WTC11 (cell line): ENCODE data around the gene SMYD5.

Experiments used
- ESRRA ChIP-seq: sonication (generic); formaldehyde crosslinking; IDR thresholded peaks from 2 replicates; pipeline ENCODE4 v1.8.1; 2022; ENCODE audit warnings: mild to moderate bottlenecking, missing genetic modification reagents, borderline replicate concordance
- FOXJ3 ChIP-seq: sonication (generic); formaldehyde crosslinking; IDR thresholded peaks from 2 replicates; pipeline ENCODE4 v1.9.0; 2021; ENCODE audit warnings: missing genetic modification reagents, mild to moderate bottlenecking, borderline replicate concordance
- FOXK1 ChIP-seq: sonication (generic); formaldehyde crosslinking; IDR thresholded peaks from 2 replicates; pipeline ENCODE4 v1.8.0; 2022; ENCODE audit warnings: mild to moderate bottlenecking, moderate library complexity, missing genetic modification reagents
- JUN ChIP-seq: sonication (generic); formaldehyde crosslinking; IDR thresholded peaks from 2 replicates; pipeline ENCODE4 v1.8.0; 2023; ENCODE audit warnings: mild to moderate bottlenecking, missing genetic modification reagents
- RELA ChIP-seq: sonication (generic); formaldehyde crosslinking; IDR thresholded peaks from 2 replicates; pipeline ENCODE4 v1.8.1; 2022; ENCODE audit warnings: missing genetic modification reagents, mild to moderate bottlenecking, borderline replicate concordance
- TP53 ChIP-seq: sonication (generic); formaldehyde crosslinking; IDR thresholded peaks from 2 replicates; pipeline ENCODE4 v1.8.1; 2023; ENCODE audit warnings: mild to moderate bottlenecking, missing genetic modification reagents
- USF1 ChIP-seq: sonication (generic); formaldehyde crosslinking; IDR thresholded peaks from 2 replicates; pipeline ENCODE4 v1.8.0; 2022; ENCODE audit warnings: mild to moderate bottlenecking, missing genetic modification reagents
- TF ChIP-seq, protein P1 (sequence below): sonication (generic); formaldehyde crosslinking; conservative IDR thresholded peaks from 2 replicates; pipeline ENCODE4 v1.8.1; 2023; ENCODE audit warnings: mild to moderate bottlenecking, low read depth, missing genetic modification reagents, moderate library complexity
- TF ChIP-seq, protein P2 (sequence below): sonication (generic); formaldehyde crosslinking; IDR thresholded peaks from 2 replicates; pipeline ENCODE4 v1.8.1; 2023; ENCODE audit warnings: mild to moderate bottlenecking, missing genetic modification reagents
- TF ChIP-seq, protein P3 (sequence below): sonication (generic); formaldehyde crosslinking; IDR thresholded peaks from 2 replicates; pipeline ENCODE4 v1.8.0; 2022; ENCODE audit warnings: mild to moderate bottlenecking, missing genetic modification reagents
- TF ChIP-seq, protein P4 (sequence below): fragments of 200-600 bp; IDR thresholded peaks from 2 replicates; pipeline ENCODE4 v1.8.0; 2022; ENCODE audit warnings: antibody characterized with exemption
- TF ChIP-seq, protein P5 (sequence below): sonication (generic); formaldehyde crosslinking; IDR thresholded peaks from 2 replicates; pipeline ENCODE4 v1.8.1; 2022; ENCODE audit warnings: missing genetic modification reagents, borderline replicate concordance

DNA sequence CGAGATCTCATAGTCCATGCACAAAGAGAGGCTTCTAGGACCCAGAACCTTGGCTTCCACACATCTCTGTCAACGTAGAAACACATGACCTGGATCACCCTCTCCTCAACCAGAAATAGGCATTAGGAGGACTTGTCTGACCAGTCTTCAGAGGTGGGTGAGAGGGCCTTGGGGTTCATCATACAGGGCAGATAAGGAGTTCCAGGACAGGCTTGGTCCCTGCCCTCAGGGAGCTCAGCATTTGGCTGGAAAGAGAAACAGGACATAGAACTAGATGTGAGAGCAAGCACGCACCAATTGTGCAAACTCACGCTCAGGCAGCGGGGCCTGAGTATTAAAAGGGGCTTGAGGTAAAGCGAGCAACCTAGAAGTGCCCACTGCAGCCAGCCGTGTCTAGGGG, 40.3 kb upstream of the SMYD5 start:
- TF ChIP-seq, protein P1, sequence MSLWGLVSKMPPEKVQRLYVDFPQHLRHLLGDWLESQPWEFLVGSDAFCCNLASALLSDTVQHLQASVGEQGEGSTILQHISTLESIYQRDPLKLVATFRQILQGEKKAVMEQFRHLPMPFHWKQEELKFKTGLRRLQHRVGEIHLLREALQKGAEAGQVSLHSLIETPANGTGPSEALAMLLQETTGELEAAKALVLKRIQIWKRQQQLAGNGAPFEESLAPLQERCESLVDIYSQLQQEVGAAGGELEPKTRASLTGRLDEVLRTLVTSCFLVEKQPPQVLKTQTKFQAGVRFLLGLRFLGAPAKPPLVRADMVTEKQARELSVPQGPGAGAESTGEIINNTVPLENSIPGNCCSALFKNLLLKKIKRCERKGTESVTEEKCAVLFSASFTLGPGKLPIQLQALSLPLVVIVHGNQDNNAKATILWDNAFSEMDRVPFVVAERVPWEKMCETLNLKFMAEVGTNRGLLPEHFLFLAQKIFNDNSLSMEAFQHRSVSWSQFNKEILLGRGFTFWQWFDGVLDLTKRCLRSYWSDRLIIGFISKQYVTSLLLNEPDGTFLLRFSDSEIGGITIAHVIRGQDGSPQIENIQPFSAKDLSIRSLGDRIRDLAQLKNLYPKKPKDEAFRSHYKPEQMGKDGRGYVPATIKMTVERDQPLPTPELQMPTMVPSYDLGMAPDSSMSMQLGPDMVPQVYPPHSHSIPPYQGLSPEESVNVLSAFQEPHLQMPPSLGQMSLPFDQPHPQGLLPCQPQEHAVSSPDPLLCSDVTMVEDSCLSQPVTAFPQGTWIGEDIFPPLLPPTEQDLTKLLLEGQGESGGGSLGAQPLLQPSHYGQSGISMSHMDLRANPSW (CRISPR knock-in tag) = no peak
- TF ChIP-seq, protein P2, sequence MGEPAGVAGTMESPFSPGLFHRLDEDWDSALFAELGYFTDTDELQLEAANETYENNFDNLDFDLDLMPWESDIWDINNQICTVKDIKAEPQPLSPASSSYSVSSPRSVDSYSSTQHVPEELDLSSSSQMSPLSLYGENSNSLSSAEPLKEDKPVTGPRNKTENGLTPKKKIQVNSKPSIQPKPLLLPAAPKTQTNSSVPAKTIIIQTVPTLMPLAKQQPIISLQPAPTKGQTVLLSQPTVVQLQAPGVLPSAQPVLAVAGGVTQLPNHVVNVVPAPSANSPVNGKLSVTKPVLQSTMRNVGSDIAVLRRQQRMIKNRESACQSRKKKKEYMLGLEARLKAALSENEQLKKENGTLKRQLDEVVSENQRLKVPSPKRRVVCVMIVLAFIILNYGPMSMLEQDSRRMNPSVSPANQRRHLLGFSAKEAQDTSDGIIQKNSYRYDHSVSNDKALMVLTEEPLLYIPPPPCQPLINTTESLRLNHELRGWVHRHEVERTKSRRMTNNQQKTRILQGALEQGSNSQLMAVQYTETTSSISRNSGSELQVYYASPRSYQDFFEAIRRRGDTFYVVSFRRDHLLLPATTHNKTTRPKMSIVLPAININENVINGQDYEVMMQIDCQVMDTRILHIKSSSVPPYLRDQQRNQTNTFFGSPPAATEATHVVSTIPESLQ = no peak
- TF ChIP-seq, protein P3, sequence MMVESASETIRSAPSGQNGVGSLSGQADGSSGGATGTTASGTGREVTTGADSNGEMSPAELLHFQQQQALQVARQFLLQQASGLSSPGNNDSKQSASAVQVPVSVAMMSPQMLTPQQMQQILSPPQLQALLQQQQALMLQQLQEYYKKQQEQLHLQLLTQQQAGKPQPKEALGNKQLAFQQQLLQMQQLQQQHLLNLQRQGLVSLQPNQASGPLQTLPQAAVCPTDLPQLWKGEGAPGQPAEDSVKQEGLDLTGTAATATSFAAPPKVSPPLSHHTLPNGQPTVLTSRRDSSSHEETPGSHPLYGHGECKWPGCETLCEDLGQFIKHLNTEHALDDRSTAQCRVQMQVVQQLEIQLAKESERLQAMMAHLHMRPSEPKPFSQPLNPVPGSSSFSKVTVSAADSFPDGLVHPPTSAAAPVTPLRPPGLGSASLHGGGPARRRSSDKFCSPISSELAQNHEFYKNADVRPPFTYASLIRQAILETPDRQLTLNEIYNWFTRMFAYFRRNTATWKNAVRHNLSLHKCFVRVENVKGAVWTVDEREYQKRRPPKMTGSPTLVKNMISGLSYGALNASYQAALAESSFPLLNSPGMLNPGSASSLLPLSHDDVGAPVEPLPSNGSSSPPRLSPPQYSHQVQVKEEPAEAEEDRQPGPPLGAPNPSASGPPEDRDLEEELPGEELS (CRISPR knock-in tag) = no peak
- TF ChIP-seq, protein P4, sequence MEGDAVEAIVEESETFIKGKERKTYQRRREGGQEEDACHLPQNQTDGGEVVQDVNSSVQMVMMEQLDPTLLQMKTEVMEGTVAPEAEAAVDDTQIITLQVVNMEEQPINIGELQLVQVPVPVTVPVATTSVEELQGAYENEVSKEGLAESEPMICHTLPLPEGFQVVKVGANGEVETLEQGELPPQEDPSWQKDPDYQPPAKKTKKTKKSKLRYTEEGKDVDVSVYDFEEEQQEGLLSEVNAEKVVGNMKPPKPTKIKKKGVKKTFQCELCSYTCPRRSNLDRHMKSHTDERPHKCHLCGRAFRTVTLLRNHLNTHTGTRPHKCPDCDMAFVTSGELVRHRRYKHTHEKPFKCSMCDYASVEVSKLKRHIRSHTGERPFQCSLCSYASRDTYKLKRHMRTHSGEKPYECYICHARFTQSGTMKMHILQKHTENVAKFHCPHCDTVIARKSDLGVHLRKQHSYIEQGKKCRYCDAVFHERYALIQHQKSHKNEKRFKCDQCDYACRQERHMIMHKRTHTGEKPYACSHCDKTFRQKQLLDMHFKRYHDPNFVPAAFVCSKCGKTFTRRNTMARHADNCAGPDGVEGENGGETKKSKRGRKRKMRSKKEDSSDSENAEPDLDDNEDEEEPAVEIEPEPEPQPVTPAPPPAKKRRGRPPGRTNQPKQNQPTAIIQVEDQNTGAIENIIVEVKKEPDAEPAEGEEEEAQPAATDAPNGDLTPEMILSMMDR = no peak
- TF ChIP-seq ESRRA (no peak), TP53 (no peak), FOXJ3 (CRISPR knock-in tag) (no peak), JUN (no peak), FOXK1 (CRISPR knock-in tag) (no peak), USF1 (CRISPR knock-in tag) (no peak), RELA (CRISPR knock-in tag) (no peak)
- TF ChIP-seq, protein P5, sequence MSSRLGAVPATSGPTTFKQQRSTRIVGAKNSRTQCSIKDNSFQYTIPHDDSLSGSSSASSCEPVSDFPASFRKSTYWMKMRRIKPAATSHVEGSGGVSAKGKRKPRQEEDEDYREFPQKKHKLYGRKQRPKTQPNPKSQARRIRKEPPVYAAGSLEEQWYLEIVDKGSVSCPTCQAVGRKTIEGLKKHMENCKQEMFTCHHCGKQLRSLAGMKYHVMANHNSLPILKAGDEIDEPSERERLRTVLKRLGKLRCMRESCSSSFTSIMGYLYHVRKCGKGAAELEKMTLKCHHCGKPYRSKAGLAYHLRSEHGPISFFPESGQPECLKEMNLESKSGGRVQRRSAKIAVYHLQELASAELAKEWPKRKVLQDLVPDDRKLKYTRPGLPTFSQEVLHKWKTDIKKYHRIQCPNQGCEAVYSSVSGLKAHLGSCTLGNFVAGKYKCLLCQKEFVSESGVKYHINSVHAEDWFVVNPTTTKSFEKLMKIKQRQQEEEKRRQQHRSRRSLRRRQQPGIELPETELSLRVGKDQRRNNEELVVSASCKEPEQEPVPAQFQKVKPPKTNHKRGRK (CRISPR knock-in tag) = no peak
